ENCODE measurements around the gene FMN2. TPM values are rescaled to one million over a fixed set of nuclear protein-coding genes. Genes with fewer than 3 reads are reported as not detected.

FMN2 gene
- total RNA-seq, 2 experiments from 2014 or later = not detected

GRCh38 chr1:240287722-240288121, 196.0 kb downstream of the FMN2 start:
- TF ChIP-seq CTCF (IDR thresholded peaks at IDR 0.05) = no peak
- Mint-ChIP-seq H3K4me3 (no peak overlapping the region), H3K9me3 (peaks cover 6% of the 10 kb centered on the region), H3K36me3 (ENCODE audit: low read depth) (no peaks in the 10 kb centered on the region), H3K27me3 (no peaks in the 10 kb centered on the region), H3K4me1 (ENCODE audit: low read depth) (no peaks in the 10 kb centered on the region), H3K27ac (no peak overlapping the region)
- POLR2A ChIA-PET = no interaction called here
- no peak overlapping the region for H3K4me3 ChIP-seq (ENCODE audit: low read length)
- no peaks in the 10 kb centered on the region for H3K4me1 ChIP-seq (ENCODE audit: insufficient read depth, low read length)
- ATAC-seq (ENCODE audit: poor library complexity) (no peak), DNase-seq (no peak)
- intact Hi-C loops (cut with DNase I, micrococcal nuclease) = no loop called here
- no peaks in the 10 kb centered on the region for H3K9me3 ChIP-seq (ENCODE audit: control insufficient read depth in 1 of 2, insufficient read depth in 1 of 2, low read length in 2 of 2)
- H3K27me3 ChIP-seq (ENCODE audit: control insufficient read depth in 1 of 2, insufficient read depth in 2 of 2, low read length in 2 of 2) = peaks cover 0 to 3% of the 10 kb centered on the region in 2 experiments
- H3K27ac ChIP-seq (ENCODE audit: low read depth in 1 of 2, low read length in 2 of 2) = no peak overlapping the region
- H3K36me3 ChIP-seq (ENCODE audit: insufficient read depth, low read length) = no peaks in the 10 kb centered on the region
- CTCF ChIA-PET = no interaction called here

GRCh38 chr1:240293706-240294105, 202.0 kb downstream of the FMN2 start:
- ATAC-seq (ENCODE audit: poor library complexity) = no peak
- no peak for DNase-seq
- Histone ChIP-seq H3K27ac (ENCODE audit: low read depth in 1 of 2, low read length in 2 of 2) (no peak overlapping the region), H3K36me3 (ENCODE audit: insufficient read depth, low read length) (no peaks in the 10 kb centered on the region), H3K4me3 (ENCODE audit: low read length) (no peak overlapping the region), H3K9me3 (ENCODE audit: control insufficient read depth in 1 of 2, insufficient read depth in 1 of 2, low read length in 2 of 2) (no peaks in the 10 kb centered on the region), H3K4me1 (ENCODE audit: insufficient read depth, low read length) (no peaks in the 10 kb centered on the region), H3K27me3 (ENCODE audit: control insufficient read depth in 1 of 2, insufficient read depth in 2 of 2, low read length in 2 of 2) (peaks cover 0 to 3% of the 10 kb centered on the region in 2 experiments)
- POLR2A ChIA-PET = no interaction called here
- CTCF ChIA-PET = no interaction called here
- H3K27ac Mint-ChIP-seq = no peak overlapping the region
- intact Hi-C loops (cut with DNase I, micrococcal nuclease) = no loop called here
- no peaks in the 10 kb centered on the region for H3K27me3 Mint-ChIP-seq
- H3K4me3 Mint-ChIP-seq = no peak overlapping the region
- no peak for TF ChIP-seq CTCF (IDR thresholded peaks at IDR 0.05)
- H3K9me3 Mint-ChIP-seq = peaks cover 3% of the 10 kb centered on the region
- no peaks in the 10 kb centered on the region for H3K36me3 Mint-ChIP-seq (ENCODE audit: low read depth)
- no peaks in the 10 kb centered on the region for H3K4me1 Mint-ChIP-seq (ENCODE audit: low read depth)

GRCh38 chr1:240294566-240294965, 202.9 kb downstream of the FMN2 start:
- intact Hi-C loops (cut with DNase I, micrococcal nuclease) = no loop called here
- Histone ChIP-seq H3K27ac (ENCODE audit: low read depth in 1 of 2, low read length in 2 of 2) (no peak overlapping the region), H3K4me1 (ENCODE audit: insufficient read depth, low read length) (no peaks in the 10 kb centered on the region), H3K4me3 (ENCODE audit: low read length) (no peak overlapping the region), H3K9me3 (ENCODE audit: control insufficient read depth in 1 of 2, insufficient read depth in 1 of 2, low read length in 2 of 2) (no peaks in the 10 kb centered on the region), H3K36me3 (ENCODE audit: insufficient read depth, low read length) (no peaks in the 10 kb centered on the region), H3K27me3 (ENCODE audit: control insufficient read depth in 1 of 2, insufficient read depth in 2 of 2, low read length in 2 of 2) (no peaks in the 10 kb centered on the region)
- POLR2A ChIA-PET = no interaction called here
- DNase-seq = no peak
- Mint-ChIP-seq H3K27me3 (no peaks in the 10 kb centered on the region), H3K27ac (no peak overlapping the region), H3K36me3 (ENCODE audit: low read depth) (no peaks in the 10 kb centered on the region), H3K4me3 (no peak overlapping the region), H3K9me3 (peaks cover 3% of the 10 kb centered on the region), H3K4me1 (ENCODE audit: low read depth) (no peaks in the 10 kb centered on the region)
- no peak for TF ChIP-seq CTCF (IDR thresholded peaks at IDR 0.05)
- ATAC-seq (ENCODE audit: poor library complexity) = no peak
- CTCF ChIA-PET = no interaction called here
